Kidney (tissue), 14 donors: ENCODE measurements around the gene CHD5. TPM values are rescaled to one million over a fixed set of nuclear protein-coding genes. Genes with fewer than 3 reads are reported as not detected.

Experiments used
- DNase-seq, 5 donors: peaks; one replicate each; pipeline ENCODE4 v3.0.0-alpha.2; 2013 to 2020
- FAIRE-seq: peaks from 2 replicates; lab custom pipeline; 2012; peaks lifted over from hg19 to GRCh38; lab: Jason Lieb, UNC
- H3K27ac ChIP-seq, 2 donors: one replicate each; pipeline ENCODE4 v1.7.0; 2013; ENCODE audit warnings: low read depth in 2 of 2, low read length in 2 of 2, inconsistent platforms in 1 of 2
- H3K27me3 ChIP-seq: one replicate; pipeline ENCODE4 v1.7.1; 2013; ENCODE audit warnings: low read length, inconsistent platforms; ENCODE audit not compliant: control insufficient read depth, insufficient read depth
- H3K36me3 ChIP-seq, 3 donors: one replicate each; pipeline versions ENCODE4 v1.7.0 to v1.7.1; 2013; ENCODE audit warnings: low read length in 3 of 3, control low read depth in 1 of 3, inconsistent platforms in 1 of 3; ENCODE audit not compliant: insufficient read depth in 3 of 3, control insufficient read depth in 2 of 3
- H3K4me1 ChIP-seq, 3 donors: one replicate each; pipeline versions ENCODE4 v1.7.0 to v1.7.1; 2013; ENCODE audit warnings: low read length in 3 of 3, inconsistent platforms in 1 of 3, low read depth in 1 of 3; ENCODE audit not compliant: control insufficient read depth in 2 of 3, insufficient read depth in 2 of 3
- H3K4me3 ChIP-seq, 3 donors: one replicate each; pipeline versions ENCODE4 v1.7.0 to v1.8.1; 2013; ENCODE audit warnings: low read length in 3 of 3, control low read depth in 1 of 3, inconsistent platforms in 1 of 3
- H3K9ac ChIP-seq, 3 donors: one replicate each; pipeline versions ENCODE4 v1.7.0 to v1.7.1; 2013; ENCODE audit warnings: low read length in 3 of 3, control low read depth in 1 of 3, inconsistent platforms in 1 of 3
- H3K9me3 ChIP-seq, 3 donors: one replicate each; pipeline versions ENCODE4 v1.7.0 to v1.7.1; 2013; ENCODE audit warnings: low read length in 3 of 3, control low read depth in 1 of 3, inconsistent platforms in 1 of 3; ENCODE audit not compliant: control insufficient read depth in 2 of 3, insufficient read depth in 1 of 3
- CTCF ChIP-seq: IDR thresholded peaks from 3 replicates; pipeline ENCODE4 v1.5.1; 2012; ENCODE audit warnings: mild to moderate bottlenecking, moderate library complexity, borderline replicate concordance; ENCODE audit not compliant: insufficient read depth; ENCODE audit errors: extremely low read depth
- intact Hi-C: fragments of 100-400 bp; cut with DNase I; formaldehyde crosslinking; loops from one replicate; pipeline ENCODE4 v1.11.1; 2022
- polyA plus RNA-seq: library from polyadenylated mRNA; stranded (reverse); fragments of 350-450 nt; fragmentation: Illumina TruSeq; extraction: RNeasy Lipid Tissue Mini Kit (QIAGEN cat#74804); gene quantifications from one replicate; pipeline ENCODE4 v1.2.3, GENCODE V29; 2014; ENCODE audit warnings: low read depth, low replicate concordance; ENCODE audit not compliant: insufficient read depth
- total RNA-seq: library from RNA; stranded (reverse); fragmentation: NEBNext Ultra II Directional; extraction: Animal tissue kit (Norgen Biotek cat#: 25700); gene quantifications from one replicate; pipeline ENCODE4 v1.2.1, GENCODE V29; 2021
- donor health status: control.
- donor health status: control.
- donor health status: control.
- donor health status: control.
- donor health status: control.
- donor health status: DM: yes; HTN: yes; CAD: no.
- donor health status: Normal renal cell carcinoma (clear cell type).

Gene CHD5
- total and polyA plus RNA-seq, 2 donors from 2014 or later, result 0.54 to 0.85 TPM

- Histone ChIP-seq H3K27me3 (no peaks in the 10 kb centered on the region), H3K36me3 (no peaks in the 10 kb centered on the region), H3K27ac (no peak overlapping the region), H3K4me3 (no peak overlapping the region), H3K4me1 (no peaks in the 10 kb centered on the region), H3K9me3 (no peaks in the 10 kb centered on the region), H3K9ac (no peak overlapping the region)
- DNase-seq (no peak), FAIRE-seq (no peak)
- TF ChIP-seq CTCF, result no peak
- intact Hi-C loops, result no loop called here
These were observed 94.5 kb downstream of the CHD5 start for GRCh38 chr1:6085666-6086065.

- H3K4me1 ChIP-seq, result no peaks in the 10 kb centered on the region
- intact Hi-C loops, result no loop called here
- no peaks in the 10 kb centered on the region for H3K27me3 ChIP-seq
- H3K9ac ChIP-seq, result no peak overlapping the region
- no peaks in the 10 kb centered on the region for H3K36me3 ChIP-seq
- FAIRE-seq (no peak), DNase-seq (no peak)
- no peak overlapping the region for H3K4me3 ChIP-seq
- no peak overlapping the region for H3K27ac ChIP-seq
- no peak for TF ChIP-seq CTCF
- no peaks in the 10 kb centered on the region for H3K9me3 ChIP-seq
These were observed 95.2 kb downstream of the CHD5 start for GRCh38 chr1:6084781-6085495.

- intact Hi-C loops, result no loop called here
- H3K9me3 ChIP-seq, result no peaks in the 10 kb centered on the region
- no peak overlapping the region for H3K9ac ChIP-seq
- no peaks in the 10 kb centered on the region for H3K27me3 ChIP-seq
- TF ChIP-seq CTCF, result no peak
- no peak for FAIRE-seq
- H3K27ac ChIP-seq, result no peak overlapping the region
- no peak overlapping the region for H3K4me3 ChIP-seq
- no peaks in the 10 kb centered on the region for H3K4me1 ChIP-seq
- no peaks in the 10 kb centered on the region for H3K36me3 ChIP-seq
- DNase-seq, result no peak
These were observed 96.2 kb downstream of the CHD5 start for GRCh38 chr1:6083801-6084446.
